Esophagus squamous epithelium (tissue), 5 donors: Measurements from ENCODE around the gene GPR42. TPM values are rescaled to one million over a fixed set of nuclear protein-coding genes. Genes with fewer than 3 reads are reported as not detected.

Experiments
- DNase-seq: peaks from one replicate; lab custom pipeline; 2025; lab: John Stamatoyannopoulos, UW
- H3K27ac ChIP-seq, 4 donors: fragments of 200-600 bp; sonication (generic); one replicate each; pipeline ENCODE4 v1.5.1; 2016 to 2019; ENCODE audit warnings: mild to moderate bottlenecking in 1 of 4
- H3K27me3 ChIP-seq, 4 donors: fragments of 200-600 bp; sonication (generic); 1 replicate in 3 of 4; 2 replicates in 1 of 4; pipeline versions ENCODE4 v1.5.1 to v1.6.0; 2017 to 2021; ENCODE audit warnings: antibody characterized with exemption in 1 of 4
- H3K36me3 ChIP-seq, 3 donors: fragments of 200-600 bp; sonication (generic); one replicate each; pipeline ENCODE4 v1.5.1; 2016 to 2019
- H3K4me1 ChIP-seq, 3 donors: fragments of 200-600 bp; sonication (generic); one replicate each; pipeline ENCODE4 v1.5.1; 2017 to 2019
- H3K4me3 ChIP-seq, 4 donors: fragments of 200-600 bp; sonication (generic); 1 replicate in 3 of 4; 2 replicates in 1 of 4; pipeline ENCODE4 v1.5.1; 2016 to 2019; ENCODE audit warnings: mild to moderate bottlenecking in 2 of 4, moderate library complexity in 1 of 4
- H3K9me3 ChIP-seq, 3 donors: fragments of 200-600 bp; sonication (generic); one replicate each; pipeline ENCODE4 v1.5.1; 2016 to 2019
- CTCF ChIP-seq, 6 experiments: fragments of 450-650 bp in 4 of 6; fragments of 200-600 bp in 2 of 6; sonication (generic) in 2 of 6; IDR thresholded peaks; one replicate each; pipeline ENCODE4 v1.5.1; 2016 to 2019; ENCODE audit warnings: antibody characterized with exemption in 6 of 6, mild to moderate bottlenecking in 4 of 6, moderate library complexity in 4 of 6
- POLR2A ChIP-seq, 4 donors: fragments of 450-650 bp; IDR thresholded peaks; one replicate each; pipeline ENCODE4 v1.6.1; 2017; ENCODE audit warnings: antibody characterized with exemption in 4 of 4, mild to moderate bottlenecking in 4 of 4, moderate library complexity in 3 of 4
- WGBS, 2 donors: methylation state at CpG; one replicate each; pipeline ENCODE4 v1.1.5; 2018; 5-methylcytosine and 5-hydroxymethylcytosine counted together
- intact Hi-C: fragments of 100-400 bp; cut with DNase I; formaldehyde crosslinking; loops from one replicate; pipeline ENCODE4 v1.15.0; 2022
- small RNA-seq, 4 donors: library from RNA; depleted of rRNA; stranded (forward); fragments of <200 nt; gene quantifications; one replicate each; pipeline ENCODE3, GENCODE V24; 2016
- total RNA-seq, 4 donors: library from RNA; depleted of rRNA; stranded (reverse); fragments of >200 nt; gene quantifications; one replicate each; pipeline ENCODE4 v1.1.0, GENCODE V29; 2016
- donor health status: DM: yes; HTN: yes; CAD: no.

The GPR42 gene
- total RNA-seq, 4 donors from 2014 or later = not detected

GRCh38 chr19:35421362-35421761, 50.5 kb downstream of the GPR42 start:
- Histone ChIP-seq H3K36me3 (no peaks in the 10 kb centered on the region), H3K4me1 (peaks cover 0 to 5% (median 3%) of the 10 kb centered on the region in 3 donors), H3K27me3 (peaks cover 0 to 58% (median 0%) of the 10 kb centered on the region in 4 donors), H3K4me3 (no peak overlapping the region), H3K9me3 (no peaks in the 10 kb centered on the region), H3K27ac (no peak overlapping the region)
- no peak for TF ChIP-seq CTCF (IDR thresholded peaks at IDR 0.05)
- no peak for TF ChIP-seq POLR2A (IDR thresholded peaks at IDR 0.05)
- intact Hi-C loops = no loop called here
- no peak for DNase-seq
- 74 to 78% methylated on average over 11 of the region's 11 CpGs for WGBS, 2 donors

Small RNAs within 50 kb of the gene (small RNA-seq; reads per million reads assigned to genes)
- gene RN7SL491P = 0 reads per million in 4 donors

Other genes with a start within 250 kb of the GPR42 start
- 1 to 10 TPM; 1.3 to 8.2 (median 1.6) TPM for gene LGI4, start 236.0 kb upstream of the GPR42 start, total RNA-seq
- gene FXYD1, start 232.2 kb upstream of the GPR42 start, total RNA-seq = 10 to 100 TPM in 2 of 4 donors, 1 to 10 TPM in 1, not detected in 1; 3.9 to 29.9 (median 10.1) TPM
- not detected for gene FXYD7, start 227.8 kb upstream of the GPR42 start, total RNA-seq
- 100 to 1,000 TPM in 1 of 4 donors, 10 to 100 TPM in 3; 39.3 to 146 (median 45.7) TPM for gene FXYD5, start 216.3 kb upstream of the GPR42 start, total RNA-seq
- not detected for gene FAM187B, start 142.3 kb upstream of the GPR42 start, total RNA-seq
- gene LSR, start 122.1 kb upstream of the GPR42 start, total RNA-seq = 100 to 1,000 TPM in 1 of 4 donors, 10 to 100 TPM in 3; 36.0 to 113 (median 79.4) TPM
- gene USF2, start 102.1 kb upstream of the GPR42 start, total RNA-seq = 10 to 100 TPM; 56.1 to 79.7 (median 59.0) TPM
- gene HAMP, start 88.5 kb upstream of the GPR42 start, total RNA-seq = not detected
- gene MAG, start 78.9 kb upstream of the GPR42 start, total RNA-seq = 1 to 10 TPM in 1 of 4 donors, not detected in 3; 2.3 TPM
- gene CD22, start 41.9 kb upstream of the GPR42 start, total RNA-seq = 1 to 10 TPM in 2 of 4 donors, under 1 TPM in 2; 0.11 to 6.1 (median 1.9) TPM
- gene FFAR1, start 23.2 kb upstream of the GPR42 start, total RNA-seq = not detected
- not detected for gene FFAR3, start 12.6 kb upstream of the GPR42 start, total RNA-seq
- gene FFAR2, start 77.2 kb downstream of the GPR42 start, total RNA-seq = 1 to 10 TPM in 1 of 4 donors, under 1 TPM in 2, not detected in 1; 0.49 to 2.5 (median 0.56) TPM
- gene KRTDAP, start 119.4 kb downstream of the GPR42 start, total RNA-seq = 100 to 1,000 TPM in 2 of 4 donors, 10 to 100 TPM in 1, 1 to 10 TPM in 1; 4.6 to 656 (median 111) TPM
- gene DMKN, start 142.6 kb downstream of the GPR42 start, total RNA-seq = 100 to 1,000 TPM in 3 of 4 donors, 10 to 100 TPM in 1; 81.6 to 449 (median 257) TPM
- gene SBSN, start 157.2 kb downstream of the GPR42 start, total RNA-seq = 1,000 to 10,000 TPM in 1 of 4 donors, 100 to 1,000 TPM in 2, 10 to 100 TPM in 1; 58.2 to 1,096 (median 541) TPM
- not detected for gene GAPDHS, start 162.4 kb downstream of the GPR42 start, total RNA-seq
- gene TMEM147, start 174.6 kb downstream of the GPR42 start, total RNA-seq = 100 to 1,000 TPM in 1 of 4 donors, 10 to 100 TPM in 3; 68.1 to 119 (median 89.6) TPM
- gene ATP4A, start 192.6 kb downstream of the GPR42 start, total RNA-seq = under 1 TPM in 1 of 4 donors, not detected in 3; 0.18 TPM
- not detected for gene PMIS2, start 215.1 kb downstream of the GPR42 start, total RNA-seq
- gene HAUS5, start 241.7 kb downstream of the GPR42 start, total RNA-seq = 10 to 100 TPM in 2 of 4 donors, 1 to 10 TPM in 2; 3.5 to 11.5 (median 10.6) TPM